ENCODE data around the gene ANKRD50.

Gene ANKRD50
- 0.12 to 0.54 (median 0.19) reads per million in 4 donors for total RNA-seq

DNA sequence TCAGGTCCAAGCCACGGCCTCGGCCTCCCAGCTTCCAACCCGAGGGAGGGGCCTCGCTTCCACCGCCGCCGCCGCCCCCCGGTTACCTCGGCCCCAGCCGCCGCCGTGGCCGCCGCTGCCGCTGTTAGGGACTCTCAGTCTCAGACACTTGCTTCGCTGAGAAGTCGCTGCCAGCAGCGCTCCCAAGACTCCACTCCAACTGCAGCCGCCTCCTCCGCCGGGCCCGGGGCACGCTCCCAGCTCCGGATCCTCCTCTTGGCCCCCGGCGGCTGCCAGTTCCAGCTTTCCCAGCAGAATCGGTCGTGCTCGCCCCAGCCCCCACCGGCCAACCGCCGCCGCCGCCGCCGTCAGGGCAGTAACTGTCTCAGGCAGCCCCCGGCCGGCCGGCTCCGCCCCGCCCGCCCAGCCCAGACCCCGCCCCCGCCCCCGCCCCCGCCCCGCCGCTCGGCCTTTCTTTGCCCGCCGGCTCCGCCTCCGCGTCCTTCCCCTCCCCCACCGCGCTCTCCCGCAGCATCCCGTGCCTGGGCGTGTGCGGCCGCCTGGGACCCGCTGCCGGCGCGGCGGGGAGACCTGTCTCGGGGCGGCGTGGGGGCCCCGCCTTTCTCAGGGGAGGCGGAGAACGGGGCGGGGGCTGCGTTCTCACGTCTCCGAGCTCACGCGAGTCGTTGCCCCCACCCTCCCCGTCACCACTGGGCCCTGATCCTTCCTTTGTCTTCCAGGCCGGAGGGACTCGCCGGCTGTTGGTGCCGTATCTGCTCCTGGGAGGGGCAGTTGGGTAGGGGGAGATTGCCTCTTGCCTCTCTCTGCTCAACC lies at the start of gene ANKRD50:
Gene ANKRD50 (minus strand): TSS at position 361 of the 813 bp plus-strand sequence. CDS start 2,221 bp downstream, outside the sequence.
- DNase-seq, result peak; percentile 22 to 67 (median 33)

DNA sequence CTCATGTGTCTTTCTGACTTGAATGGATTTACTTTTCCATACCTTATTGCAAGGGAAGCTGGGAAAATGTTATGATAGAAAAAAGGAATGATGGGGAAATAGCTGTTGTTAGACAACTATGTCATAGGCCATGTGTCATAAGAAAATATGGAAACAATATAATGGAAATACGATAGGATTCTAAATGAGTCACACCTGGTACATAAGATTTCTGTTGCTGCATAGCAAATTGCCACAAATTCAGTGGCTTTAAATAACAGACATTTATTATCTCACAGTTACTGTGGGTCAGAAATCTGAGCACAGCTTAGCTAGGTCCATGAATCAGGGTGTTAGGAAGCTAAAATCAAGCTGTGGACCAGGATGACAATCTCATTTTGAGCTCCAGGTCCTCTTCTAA lies 44.6 kb upstream of the ANKRD50 start:
- DNase-seq, result no peak

GRCh38 chr4:124754681-124755080 lies 42.1 kb upstream of the ANKRD50 start:
- DNase-seq, result no peak

DNA sequence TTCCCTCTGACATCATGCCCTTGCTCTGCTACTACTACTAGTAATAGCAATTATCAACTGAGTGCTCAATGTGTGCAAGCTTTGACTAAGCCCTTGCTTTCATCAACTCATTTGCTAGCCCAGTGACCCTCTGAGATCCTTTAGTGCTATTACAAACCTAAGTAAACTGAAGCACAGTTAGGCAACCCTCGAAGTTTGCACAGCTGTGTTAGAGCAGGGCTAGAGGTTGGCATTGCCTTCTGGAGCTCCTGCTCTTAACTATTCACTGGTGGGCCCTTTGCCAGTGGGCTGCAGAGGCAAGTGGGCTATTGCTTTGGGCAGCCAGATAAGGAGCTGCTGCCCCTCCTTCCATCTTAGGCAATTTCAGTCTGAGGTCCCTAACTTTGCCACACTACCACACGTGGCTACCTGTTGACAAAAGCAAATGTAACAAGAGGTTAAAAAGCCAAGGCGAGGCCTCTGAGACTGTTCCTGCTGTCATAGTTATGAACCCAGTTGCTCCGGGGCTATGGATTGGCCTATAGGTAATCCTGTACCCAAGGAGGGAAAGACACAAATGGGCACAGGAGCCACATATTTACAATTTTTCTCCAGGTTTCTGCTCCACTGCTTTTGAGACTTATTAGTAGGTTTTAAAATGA lies 41.5 kb upstream of the ANKRD50 start:
- DNase-seq, result no peak

DNA sequence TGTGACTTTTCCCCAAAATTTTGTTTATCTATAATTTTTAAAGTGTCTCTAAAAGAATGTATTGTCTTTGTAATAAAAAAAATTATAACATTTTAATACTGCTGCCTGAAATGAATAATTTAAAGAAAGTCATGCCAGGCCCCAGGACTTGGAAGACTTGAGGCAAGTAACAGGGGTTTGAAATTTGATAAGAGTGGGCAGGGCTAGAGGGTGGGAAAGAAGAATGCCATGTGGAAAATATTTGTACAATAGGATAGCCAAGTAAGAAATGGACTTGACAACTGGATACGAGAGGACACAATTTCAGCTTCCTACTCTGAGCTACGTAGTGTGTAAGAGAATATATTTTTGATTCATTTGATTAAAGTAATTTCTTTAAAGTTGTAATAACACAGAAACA lies 36.9 kb upstream of the ANKRD50 start:
- DNase-seq, result no peak

- DNase-seq, result no peak
These were observed 36.4 kb upstream of the ANKRD50 start for GRCh38 chr4:124748965-124749364.

DNA sequence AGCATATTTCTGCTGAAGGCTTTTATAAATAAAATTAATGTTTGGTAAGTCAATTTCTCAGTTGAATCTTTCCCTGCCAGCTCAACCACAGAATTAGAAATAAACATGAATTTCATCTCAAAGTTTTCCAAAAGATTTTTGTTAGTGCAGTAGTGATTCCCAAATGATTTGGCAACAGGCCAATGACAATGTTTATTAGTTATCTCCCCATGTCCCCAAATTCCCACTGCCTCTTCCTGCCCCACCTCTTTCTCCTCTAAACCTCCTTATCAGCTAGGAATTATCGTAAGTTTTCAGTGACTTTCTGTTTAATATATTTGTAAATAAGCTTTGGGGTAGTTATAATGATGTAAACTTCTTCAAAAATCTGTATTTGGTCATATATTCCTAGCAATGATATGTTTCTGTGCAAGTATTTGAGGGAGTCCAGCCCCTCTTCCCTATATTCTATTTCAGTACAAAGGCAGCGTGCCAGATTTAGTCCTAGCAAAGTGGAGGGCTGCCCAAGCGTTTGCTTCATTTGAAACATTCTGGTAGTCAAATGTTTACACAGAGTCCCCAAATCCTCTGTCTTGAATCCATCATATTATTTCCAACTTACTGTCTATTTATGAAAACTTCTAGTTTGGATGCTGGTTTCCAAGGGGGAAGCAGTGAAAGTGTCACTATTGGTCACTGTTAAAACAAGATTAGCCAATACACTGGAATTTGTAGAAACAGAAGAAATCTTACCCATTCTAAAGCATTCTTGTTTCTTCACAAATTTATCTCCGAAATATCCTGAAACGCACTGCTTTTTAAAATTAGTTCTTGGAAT lies 33.7 kb upstream of the ANKRD50 start:
- no peak for DNase-seq

GRCh38 chr4:124743711-124744110 lies 31.2 kb upstream of the ANKRD50 start:
- DNase-seq, result no peak

DNA sequence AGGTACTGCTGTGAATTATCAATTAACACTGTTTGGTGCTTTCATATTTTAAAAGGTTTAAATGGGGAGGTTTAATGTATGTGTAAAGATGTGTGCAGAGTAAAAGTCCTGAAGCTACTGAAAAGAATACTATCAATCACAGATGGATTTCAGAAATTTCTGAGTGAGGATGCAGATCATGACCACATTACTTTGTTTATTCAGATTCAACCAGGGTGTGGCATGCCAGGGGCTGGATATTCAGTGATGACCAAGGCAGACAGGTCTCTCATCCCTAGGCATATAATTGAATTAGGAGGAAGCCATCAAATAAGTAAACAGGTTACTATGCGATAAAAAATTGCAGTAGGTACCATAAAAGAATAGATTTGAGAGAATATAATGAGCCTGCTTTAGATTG lies 28.0 kb upstream of the ANKRD50 start:
- no peak for DNase-seq

DNA sequence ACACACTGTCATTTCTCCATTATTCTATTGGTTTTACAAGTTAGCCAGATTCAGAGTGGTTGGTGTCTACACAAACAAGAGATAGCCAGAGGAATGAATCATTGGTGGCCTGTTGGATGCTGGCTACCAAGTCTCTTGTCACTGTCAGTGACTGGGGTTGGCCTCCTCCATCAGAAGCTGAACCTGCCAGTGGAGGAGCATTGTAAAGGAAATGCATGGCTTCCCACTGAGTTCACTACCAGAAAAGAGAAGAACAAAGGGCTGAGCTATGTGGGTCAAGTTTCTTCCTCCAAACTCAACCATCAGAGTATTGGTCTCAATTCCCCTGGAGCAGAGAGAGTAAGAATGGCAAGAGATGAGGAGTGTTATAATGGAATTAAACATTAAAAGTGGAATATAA lies 26.5 kb upstream of the ANKRD50 start:
- DNase-seq, result no peak

- no peak for DNase-seq
These were observed 25.1 kb upstream of the ANKRD50 start for GRCh38 chr4:124737619-124738018.

DNA sequence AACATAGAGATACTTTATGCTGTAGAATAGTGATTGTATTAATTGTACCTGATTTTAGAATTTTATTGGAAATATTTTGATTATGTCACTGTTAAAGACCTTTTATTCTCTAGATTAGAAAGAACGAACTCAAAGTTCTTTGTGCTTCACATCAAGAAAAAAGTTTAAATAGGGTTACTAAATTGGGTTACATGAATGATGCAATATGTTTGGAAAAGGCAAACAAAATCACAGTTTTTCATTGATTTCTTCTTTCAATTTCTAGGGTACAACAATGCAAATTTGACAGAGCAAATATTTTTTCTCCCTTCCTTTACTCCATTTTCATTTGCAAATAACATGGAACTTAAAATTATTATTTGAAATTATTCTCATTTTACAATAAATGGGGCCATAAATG lies 24.0 kb upstream of the ANKRD50 start:
- DNase-seq, result no peak

DNA sequence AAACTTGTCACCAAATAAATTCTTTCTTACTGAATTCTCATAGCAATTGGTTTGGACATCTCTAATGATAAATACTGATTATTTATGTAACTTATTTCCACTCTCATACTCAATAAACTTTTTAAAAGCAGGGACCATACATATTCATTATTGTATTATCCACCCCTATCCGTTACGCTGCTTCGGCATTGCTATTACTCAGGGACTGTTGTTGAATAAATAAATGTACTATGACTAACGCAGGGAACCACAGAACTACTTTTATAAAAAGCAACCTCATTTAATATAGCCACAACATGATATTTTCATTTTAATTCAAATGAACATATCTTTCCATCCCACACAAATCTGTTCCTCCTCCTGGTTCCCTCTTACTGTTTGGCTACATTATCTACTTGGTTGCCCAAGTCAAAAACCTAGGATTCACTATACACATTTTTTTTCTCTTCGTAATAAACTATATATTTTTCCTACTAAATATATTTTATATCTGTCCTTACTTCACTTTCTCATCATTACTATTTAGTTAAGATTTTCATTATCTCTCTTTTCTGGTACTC lies 14.9 kb upstream of the ANKRD50 start:
- no peak for DNase-seq

DNA sequence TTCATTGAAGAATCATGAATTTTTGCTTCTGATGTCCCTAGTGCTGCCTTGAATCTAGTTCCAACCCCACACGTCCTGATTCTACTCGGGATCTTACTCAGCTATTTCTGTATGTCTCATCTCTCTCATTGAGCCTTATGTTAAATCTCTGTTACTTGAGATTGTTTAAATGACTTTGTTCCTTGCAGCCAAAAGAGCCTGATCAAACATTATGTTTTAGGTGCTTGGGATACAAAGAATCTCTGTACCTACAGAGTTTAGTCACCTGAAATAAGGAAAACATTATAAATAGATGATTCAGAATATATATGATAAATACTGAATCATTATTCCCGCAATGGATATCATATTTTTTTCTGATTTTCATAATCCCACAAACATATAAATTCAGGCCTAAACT lies 13.7 kb upstream of the ANKRD50 start:
- DNase-seq, result no peak

DNA sequence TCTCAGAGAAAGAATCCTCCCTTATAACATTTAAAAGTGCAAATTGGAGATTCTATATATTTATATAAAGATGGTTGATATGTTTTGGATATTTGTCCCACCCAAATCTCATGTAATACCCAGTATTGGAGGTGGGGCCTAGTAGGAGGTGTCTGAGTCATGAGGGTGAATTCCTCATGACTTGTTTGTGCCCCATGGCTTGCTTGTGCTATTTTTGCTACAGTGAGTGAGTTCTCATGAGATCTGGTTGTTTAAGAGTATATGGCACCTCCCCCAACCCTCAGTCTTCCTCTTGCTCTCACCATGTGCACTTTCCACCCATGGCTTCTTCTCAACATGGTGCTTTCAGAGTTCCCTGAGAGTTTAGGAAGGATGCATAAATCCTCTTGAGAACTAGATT lies 9.5 kb upstream of the ANKRD50 start:
- DNase-seq, result no peak

GRCh38 chr4:124717101-124717500 lies 4.6 kb upstream of the ANKRD50 start:
- no peak for DNase-seq

DNA sequence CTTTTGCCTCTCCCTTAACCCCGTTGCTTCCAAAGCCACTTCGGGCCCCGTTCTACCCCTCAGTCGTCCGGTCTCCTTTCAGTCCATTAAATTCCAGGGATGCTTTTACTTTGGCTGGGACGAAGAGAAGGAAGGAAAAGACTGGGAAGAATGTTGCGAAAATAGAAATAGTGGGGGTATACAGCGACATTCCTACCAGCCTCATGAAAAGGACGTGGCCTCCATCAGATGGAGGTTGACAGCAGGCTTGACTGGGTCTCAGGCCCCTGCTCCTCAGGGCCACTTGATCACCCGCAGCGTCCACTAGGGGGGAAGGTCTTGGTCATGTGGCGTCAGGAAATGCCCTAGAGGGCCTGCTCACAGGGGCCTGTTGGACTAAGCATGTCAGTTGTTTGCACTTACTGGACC lies 657 bp upstream of the ANKRD50 start:
- DNase-seq, result no peak

DNA sequence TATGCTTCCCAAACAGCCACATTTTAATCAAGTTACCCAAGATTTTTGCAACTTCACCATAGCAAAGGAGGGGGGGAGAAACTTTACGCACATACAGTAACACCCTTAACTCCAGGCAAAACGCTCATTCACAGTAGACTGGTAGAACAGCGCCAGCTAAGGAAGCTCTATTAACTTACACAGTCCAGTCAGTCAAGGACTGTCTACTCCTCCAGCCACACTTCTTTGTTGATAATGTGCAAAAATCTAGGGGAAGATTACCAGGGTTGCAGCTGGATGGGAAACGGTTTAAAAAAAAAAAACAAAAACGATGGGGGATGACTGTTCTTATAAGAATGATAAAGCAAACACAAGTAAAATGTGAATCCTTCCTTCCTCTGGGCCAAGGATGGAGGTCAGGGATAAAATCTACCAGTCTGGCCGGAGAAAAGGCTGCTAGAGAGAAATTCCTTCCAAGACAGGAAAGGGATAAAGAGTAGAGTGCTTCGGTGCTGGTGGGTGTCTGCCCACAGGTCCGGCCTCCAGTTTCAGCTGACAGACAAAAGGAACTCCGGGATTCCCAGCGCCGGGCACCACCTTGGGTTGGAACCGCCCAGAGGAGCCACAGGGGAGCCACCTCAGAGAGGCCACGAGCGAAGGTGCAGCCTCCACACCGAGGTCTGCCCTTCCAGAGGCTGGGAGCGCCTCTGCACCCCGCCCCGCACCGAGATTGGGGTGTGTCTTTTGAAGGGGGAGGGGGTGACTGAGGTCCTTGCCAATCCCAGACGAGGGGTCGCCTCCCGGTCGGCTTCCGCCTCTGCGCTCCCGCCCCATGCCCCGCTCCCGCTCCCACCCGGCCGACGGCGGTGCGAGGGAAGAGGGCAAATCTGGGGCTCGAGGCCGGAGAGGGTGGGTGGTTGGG lies 811 bp downstream of the ANKRD50 start:
- peak in 3 of 5 donors; percentile 0 to 16 (median 1) for DNase-seq

DNA sequence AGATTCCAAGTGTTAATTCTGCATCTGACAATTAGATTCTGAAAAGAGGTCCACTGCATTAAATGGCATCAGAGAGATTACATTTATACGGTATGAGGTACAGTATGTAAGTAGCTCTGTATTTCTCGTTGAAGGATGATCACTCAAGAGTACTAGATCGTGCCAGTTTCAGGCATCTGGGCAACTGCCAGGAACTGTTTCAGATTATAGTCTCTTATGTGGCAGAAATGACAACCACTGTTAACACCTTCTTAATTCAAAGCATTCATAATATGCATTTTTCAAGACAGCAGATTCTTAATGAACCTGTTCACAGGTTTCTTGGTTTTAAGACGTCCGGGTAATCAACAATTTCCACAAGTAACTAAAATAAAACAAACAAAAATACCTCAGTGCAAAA lies 1.6 kb downstream of the ANKRD50 start:
- DNase-seq, result no peak

DNA sequence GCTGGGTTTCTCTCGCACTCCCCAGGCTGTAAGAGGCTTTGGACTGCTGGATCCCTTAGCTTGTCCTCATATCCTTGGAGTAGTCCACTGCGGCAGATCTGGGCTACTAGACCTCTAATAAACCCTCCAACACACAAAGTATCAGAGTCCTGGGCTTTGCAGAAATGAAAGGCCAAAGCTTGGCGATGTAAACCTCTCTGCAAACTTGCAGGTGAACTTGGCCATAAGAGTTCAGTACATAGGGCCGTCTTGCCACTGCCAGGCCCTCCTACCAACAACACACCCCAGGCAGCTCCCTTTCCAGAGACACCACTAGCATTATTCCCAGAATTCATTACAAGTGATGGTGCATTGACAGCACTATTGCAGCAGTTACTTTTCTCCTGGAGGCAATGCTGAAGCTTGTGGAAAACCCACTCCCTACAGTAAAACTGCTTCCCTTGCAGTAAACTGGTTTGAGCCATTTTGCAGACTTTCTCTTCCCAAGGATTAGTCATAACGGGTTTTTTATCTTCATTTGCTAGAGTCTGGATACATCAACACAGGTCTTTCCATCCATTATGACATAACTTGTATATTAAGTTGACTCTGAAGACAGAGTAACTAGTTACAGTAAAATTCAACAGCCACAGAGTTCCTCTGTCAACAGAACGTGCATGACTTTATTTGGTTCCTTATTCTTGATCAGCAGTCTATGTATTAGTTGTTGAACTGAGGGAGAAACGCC lies 2.4 kb downstream of the ANKRD50 start:
- DNase-seq, result no peak
